Measurements from ENCODE around the gene IFRD1.
A peak's percentile ranks its signal among the peaks of the same experiment; 100 is the strongest.

The IFRD1 gene

DNA sequence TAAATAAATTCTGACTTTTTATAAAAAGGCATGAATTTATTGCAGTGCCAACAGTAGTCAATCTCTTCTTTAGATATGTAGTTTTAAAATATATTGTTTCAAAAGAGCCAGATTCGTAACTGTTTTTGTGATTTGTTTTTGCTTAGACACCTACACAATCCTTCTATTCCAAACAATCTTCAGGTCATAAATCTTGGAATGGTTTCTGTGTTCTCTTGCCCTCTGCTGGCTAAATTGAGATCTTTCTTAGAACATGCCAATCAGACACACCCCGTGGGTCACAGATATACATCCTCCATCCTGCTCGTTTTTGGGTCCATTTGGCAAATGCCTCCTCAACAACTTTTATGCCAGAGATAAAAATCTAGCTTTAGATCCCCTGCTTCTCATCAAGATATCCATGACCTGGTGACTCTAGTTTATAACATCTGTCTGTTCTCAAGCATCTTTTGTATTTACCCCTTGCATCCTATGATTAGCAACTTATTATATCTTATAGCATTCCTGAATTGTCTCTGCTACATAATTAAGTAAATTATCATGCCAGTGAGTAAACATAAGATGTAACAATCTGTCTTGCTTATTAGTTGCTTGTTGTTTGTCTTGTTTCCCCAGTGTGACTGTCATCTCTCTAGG lies 35.3 kb upstream of the IFRD1 start:
- DNase-seq (ENCODE audit: low read depth), result peak; percentile 68
- TF ChIP-seq, protein P1, sequence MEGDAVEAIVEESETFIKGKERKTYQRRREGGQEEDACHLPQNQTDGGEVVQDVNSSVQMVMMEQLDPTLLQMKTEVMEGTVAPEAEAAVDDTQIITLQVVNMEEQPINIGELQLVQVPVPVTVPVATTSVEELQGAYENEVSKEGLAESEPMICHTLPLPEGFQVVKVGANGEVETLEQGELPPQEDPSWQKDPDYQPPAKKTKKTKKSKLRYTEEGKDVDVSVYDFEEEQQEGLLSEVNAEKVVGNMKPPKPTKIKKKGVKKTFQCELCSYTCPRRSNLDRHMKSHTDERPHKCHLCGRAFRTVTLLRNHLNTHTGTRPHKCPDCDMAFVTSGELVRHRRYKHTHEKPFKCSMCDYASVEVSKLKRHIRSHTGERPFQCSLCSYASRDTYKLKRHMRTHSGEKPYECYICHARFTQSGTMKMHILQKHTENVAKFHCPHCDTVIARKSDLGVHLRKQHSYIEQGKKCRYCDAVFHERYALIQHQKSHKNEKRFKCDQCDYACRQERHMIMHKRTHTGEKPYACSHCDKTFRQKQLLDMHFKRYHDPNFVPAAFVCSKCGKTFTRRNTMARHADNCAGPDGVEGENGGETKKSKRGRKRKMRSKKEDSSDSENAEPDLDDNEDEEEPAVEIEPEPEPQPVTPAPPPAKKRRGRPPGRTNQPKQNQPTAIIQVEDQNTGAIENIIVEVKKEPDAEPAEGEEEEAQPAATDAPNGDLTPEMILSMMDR (IDR thresholded peaks at IDR 0.05; ENCODE audit: low read length, missing control alignments), result peak; percentile 69
- H3K4me3 ChIP-seq (replicated peaks; ENCODE audit: low read depth, low read length), result no peak overlapping the region

DNA sequence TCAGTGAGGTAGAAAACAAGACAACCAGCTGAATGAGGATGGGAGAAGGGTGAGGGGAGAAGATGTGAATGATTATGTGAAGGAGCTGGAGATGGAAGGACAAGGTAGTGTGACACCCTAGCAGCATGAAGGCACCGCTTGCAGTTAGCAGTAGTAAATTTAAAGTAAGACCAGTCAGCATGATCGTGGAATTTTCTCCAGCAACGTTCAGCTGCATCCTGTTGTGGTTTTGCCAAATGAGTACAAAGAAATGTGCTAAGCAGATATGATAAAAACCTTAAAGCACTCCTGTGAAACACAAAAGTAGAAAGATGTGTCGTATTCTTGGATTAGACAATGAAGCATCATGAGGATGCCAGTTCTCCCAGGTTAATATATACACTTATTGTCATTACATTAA lies 34.1 kb upstream of the IFRD1 start:
- no peak overlapping the region for H3K4me3 ChIP-seq (replicated peaks; ENCODE audit: low read depth, low read length)
- DNase-seq (ENCODE audit: low read depth), result peak; percentile 60
- TF ChIP-seq, protein P1 (IDR thresholded peaks at IDR 0.05; ENCODE audit: low read length, missing control alignments), result no peak

DNA sequence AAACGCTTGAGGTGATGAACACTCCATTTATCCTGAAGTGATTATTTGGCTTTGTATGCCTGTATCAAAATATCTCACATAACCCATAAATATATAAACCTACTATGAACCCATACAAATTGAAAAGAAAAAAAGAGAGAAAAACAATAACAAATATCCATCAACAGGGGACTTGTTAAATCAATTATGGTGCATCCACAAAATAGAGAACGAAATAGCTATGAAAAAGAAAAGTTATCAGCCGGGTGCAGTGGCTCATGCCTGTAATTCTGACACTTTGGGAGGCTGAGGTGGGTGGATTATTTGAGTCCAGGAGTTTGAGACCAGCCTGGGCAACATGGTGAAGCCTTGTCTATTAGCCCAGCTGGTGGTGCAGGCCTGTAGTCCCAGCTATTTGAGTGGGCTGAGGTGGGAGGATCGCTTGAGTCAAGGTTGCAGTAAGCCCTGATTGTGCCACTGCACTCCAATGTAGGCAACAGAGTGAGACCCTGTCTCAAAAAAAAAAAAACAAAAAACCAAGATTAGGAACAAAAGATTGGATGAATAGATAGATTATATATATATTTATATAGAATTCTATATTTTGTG lies 30.6 kb upstream of the IFRD1 start:
- no peak for DNase-seq (ENCODE audit: low read depth)
- TF ChIP-seq, protein P1 (IDR thresholded peaks at IDR 0.05; ENCODE audit: low read length, missing control alignments), result no peak
- no peak overlapping the region for H3K4me3 ChIP-seq (replicated peaks; ENCODE audit: low read depth, low read length)

DNA sequence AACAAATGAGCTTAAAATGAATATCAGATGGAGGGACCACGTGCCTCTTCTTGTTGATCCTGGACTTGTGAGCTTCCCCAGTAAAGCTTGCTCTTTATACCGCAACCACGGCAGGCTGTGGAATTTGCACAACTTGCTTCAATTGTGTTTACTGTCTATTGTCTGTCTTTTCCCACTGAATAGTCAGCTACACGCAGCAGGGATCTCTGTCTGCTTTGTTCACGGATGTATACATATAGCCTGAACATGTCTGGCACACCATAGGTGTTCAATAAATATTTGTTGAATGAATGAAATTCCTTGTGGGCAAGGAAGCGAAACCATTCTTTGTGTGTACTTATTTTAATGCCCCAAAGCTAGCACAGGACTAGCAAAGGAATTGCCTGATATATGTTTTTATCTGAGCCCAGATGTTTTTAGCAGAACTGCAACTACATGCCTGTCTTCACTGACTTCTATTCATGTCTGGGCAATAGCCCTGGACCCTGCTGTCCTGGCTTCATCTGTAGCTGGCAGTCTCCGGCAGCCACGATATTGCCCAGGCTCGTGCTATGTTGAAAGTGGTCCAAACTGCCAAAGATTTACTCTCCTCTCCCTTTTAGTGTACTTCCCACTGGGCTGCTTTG lies 29.9 kb upstream of the IFRD1 start:
- TF ChIP-seq, protein P1 (IDR thresholded peaks at IDR 0.05; ENCODE audit: low read length, missing control alignments), result no peak
- no peak for DNase-seq (ENCODE audit: low read depth)
- no peak overlapping the region for H3K4me3 ChIP-seq (replicated peaks; ENCODE audit: low read depth, low read length)

DNA sequence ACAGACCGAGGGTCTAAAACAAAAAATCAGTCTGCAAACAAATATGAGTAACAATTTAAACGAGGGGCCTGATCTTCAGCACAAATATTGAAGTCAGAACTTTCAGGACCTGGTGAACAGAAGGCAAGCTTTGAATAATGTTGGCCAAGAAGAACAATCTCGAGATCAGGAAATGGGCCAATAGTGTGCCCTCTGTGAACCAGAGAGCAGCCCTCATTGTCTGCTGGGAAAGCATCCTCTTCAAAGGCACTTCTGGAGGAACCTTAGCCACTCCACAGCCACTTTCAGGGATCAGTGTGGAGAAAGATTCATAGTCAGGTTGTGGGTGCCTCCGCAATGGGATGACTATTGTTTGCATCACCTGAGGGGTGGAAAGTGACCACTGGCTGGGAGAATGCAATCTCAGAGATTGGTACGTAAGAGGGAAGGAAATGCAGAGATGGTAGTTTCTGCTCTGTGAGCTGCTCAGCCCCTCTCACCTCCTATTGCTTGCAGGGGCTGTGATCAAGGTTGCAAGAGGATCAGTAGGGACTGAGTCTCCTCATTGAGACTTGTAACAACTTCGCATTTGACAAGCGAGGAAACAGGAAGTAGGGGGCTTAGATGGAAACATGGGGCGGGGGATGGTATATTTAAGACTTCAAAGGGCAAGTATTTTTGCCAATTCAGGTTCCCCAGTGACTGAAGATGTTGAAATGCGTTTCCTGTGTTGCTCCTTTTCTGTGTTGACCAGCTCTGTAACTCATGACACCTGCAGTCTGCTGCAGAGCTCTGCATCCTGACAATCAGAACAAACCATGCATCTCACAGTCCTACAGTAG lies 28.4 kb upstream of the IFRD1 start:
- DNase-seq (ENCODE audit: low read depth), result peak; percentile 43

DNA sequence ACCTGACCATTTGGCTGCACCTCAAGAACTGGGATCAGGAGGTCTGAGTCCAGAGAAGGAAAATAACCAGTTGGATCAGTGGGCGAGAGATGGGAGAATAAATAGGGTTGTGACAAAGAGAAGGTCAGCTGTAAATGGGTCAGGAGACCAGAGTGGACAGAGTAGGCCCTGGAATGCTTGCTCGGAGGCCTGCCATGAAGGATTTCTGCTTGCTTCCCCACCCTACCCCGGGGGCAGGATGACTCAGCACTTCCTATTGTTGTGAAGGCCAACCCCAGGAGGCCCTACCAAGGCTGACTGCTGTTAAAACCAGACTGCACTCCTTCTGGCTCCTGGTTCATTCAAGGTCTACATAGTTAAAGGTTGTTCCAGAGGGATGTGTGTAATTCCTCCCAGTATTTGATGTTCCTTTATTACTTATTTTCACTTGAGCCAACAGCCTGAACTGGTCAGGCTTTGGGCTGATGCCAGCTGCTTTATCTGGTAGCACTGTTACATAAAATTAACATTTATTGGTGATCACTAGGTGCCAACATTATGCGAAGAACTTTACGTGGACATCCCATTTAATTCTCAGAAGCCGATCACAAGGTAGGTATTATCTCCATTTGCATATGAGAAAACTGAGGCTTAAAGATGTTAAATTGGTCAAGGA lies 27.3 kb upstream of the IFRD1 start:
- peak; percentile 96 for DNase-seq (ENCODE audit: low read depth)
- TF ChIP-seq, protein P1 (IDR thresholded peaks at IDR 0.05; ENCODE audit: low read length, missing control alignments), result no peak
- H3K4me3 ChIP-seq (replicated peaks; ENCODE audit: low read depth, low read length), result no peak overlapping the region

More for the DNA sequence above, 28.4 kb upstream of the IFRD1 start:
- TF ChIP-seq, protein P1 (IDR thresholded peaks at IDR 0.05; ENCODE audit: low read length, missing control alignments), result no peak
- H3K4me3 ChIP-seq (replicated peaks; ENCODE audit: low read depth, low read length), result no peak overlapping the region

Data from fibroblast of pulmonary artery (primary cell).